ENCODE measurements around the gene UBAC2.

Gene UBAC2

DNA sequence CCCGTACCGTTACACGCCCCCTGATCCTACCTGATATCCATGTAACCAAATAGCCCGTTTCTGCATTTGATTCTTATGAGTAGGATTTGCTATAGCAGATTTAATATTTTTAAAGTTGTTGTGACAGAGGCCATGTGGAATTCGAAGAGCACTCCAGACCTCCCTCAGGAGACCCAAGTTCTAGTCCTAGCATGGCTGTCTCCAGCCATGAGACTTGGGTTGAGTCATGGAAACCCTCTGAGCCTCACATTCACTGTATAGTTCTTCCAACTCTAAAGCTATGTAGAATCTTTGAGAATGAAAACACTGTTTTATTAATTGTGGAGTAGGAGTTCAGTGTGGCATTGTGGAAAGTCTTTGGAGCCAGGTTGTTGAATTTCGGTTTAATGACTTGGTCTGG is 114.5 kb downstream of the UBAC2 start:
- H3K4me3 ChIP-seq = no peak overlapping the region
- DNase-seq (ENCODE audit: low spot score) = no peak
- TF ChIP-seq, protein P1, sequence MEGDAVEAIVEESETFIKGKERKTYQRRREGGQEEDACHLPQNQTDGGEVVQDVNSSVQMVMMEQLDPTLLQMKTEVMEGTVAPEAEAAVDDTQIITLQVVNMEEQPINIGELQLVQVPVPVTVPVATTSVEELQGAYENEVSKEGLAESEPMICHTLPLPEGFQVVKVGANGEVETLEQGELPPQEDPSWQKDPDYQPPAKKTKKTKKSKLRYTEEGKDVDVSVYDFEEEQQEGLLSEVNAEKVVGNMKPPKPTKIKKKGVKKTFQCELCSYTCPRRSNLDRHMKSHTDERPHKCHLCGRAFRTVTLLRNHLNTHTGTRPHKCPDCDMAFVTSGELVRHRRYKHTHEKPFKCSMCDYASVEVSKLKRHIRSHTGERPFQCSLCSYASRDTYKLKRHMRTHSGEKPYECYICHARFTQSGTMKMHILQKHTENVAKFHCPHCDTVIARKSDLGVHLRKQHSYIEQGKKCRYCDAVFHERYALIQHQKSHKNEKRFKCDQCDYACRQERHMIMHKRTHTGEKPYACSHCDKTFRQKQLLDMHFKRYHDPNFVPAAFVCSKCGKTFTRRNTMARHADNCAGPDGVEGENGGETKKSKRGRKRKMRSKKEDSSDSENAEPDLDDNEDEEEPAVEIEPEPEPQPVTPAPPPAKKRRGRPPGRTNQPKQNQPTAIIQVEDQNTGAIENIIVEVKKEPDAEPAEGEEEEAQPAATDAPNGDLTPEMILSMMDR (IDR thresholded peaks at IDR 0.05) = no peak
- no peak overlapping the region for H3K27ac ChIP-seq

GRCh38 chr13:99316224-99316623 is 115.6 kb downstream of the UBAC2 start:
- Histone ChIP-seq H3K27ac (no peak overlapping the region), H3K4me3 (no peak overlapping the region)
- TF ChIP-seq, protein P1 (IDR thresholded peaks at IDR 0.05) = no peak
- no peak for DNase-seq (ENCODE audit: low spot score)

DNA sequence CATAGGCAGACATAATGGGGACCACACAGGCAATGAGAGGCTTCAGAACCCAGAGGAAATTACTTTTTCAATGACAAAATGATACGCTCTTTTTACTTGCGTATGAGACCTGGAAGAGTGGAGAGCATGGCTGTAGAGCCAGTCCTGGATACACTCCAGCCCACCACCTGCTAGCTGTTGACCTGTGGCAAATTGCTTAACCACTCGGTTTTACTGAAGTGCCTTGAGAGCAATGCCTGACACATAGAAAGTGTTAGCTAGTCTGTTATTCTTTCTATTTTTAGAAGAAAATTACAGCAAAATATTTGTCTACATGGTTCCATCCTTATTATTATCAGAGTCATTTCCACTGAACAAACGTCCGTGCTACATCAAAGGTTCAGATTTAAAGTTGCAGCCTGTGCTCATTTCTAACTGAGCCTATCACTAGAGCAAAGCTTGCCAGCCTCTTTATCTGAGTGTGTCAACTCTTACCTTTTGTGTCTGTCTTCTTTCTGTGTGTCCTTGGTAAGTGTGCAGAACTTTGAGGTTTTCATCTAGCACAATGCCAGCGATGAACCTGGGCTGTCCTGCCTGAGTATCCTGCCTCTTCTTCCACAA is 116.1 kb downstream of the UBAC2 start:
- TF ChIP-seq, protein P1 (IDR thresholded peaks at IDR 0.05) = no peak
- Histone ChIP-seq H3K4me3 (no peak overlapping the region), H3K27ac (no peak overlapping the region)
- no peak for DNase-seq (ENCODE audit: low spot score)

- Histone ChIP-seq H3K27ac (peak overlapping the region in 1 of 2 donors; percentile 42), H3K4me3 (no peak overlapping the region)
- TF ChIP-seq, protein P1 (IDR thresholded peaks at IDR 0.05) = no peak
- DNase-seq (ENCODE audit: low spot score) = no peak
Measured at GRCh38 chr13:99320693-99321481, 120.2 kb downstream of the UBAC2 start.

DNA sequence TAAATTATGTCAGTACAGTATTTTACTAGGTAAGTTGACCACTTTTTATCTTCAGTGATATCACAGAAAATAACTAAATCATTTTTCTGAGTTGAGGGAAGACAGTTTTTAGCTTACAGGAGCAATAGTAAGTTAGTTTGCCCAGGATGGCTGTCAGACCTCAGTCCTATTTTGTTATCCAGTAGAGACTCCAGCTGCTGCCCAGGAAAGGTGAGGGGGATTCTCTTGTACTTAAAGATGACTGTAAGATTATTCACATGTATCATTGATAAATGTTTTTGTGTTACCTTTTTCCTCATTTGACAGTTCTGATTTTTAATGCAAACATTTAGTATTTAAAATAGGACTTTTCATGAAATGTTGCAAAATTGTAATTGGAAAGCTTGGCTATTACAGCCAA is 121.1 kb downstream of the UBAC2 start:
- Histone ChIP-seq H3K27ac (peak overlapping the region in 1 of 2 donors; percentile 42), H3K4me3 (no peak overlapping the region)
- no peak for DNase-seq (ENCODE audit: low spot score)
- TF ChIP-seq, protein P1 (IDR thresholded peaks at IDR 0.05) = no peak

DNA sequence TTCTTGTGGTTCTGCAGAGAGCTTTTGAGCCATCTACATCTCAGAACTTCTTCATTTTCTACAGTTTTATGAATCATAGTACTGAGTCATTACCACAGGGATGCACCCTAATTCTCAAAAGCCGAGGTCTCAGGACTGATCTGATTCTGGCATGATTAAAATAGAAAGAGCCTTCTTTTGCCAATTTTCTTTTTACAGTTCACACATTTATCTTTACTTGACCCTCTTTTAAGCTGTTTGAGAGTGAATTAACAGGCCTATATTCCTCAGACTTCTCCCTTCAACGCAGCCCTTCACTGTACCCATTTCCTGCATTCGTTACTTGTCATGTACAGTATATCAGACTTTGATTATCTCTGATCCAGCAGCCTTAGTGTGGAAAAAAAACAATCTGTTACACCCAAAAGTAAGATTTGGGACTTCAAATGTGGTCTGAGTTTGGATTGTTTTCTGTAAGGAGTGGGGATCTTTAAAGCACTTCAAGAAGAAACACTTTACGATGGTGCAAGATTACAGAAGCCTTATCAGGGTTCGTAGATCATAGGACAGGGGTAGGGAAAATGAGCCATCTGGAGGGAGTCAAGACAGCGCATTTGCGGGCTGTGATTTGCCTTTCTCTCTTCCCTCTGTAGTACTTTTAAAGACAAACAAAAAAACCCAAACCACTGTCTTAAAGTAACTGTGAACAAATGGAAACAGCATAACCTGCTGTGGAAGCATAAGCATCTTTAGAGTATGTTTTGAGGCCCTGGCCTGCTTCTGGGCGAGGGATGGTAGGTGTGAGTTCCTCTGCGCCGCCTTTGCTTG is 121.8 kb downstream of the UBAC2 start:
- TF ChIP-seq, protein P1 (IDR thresholded peaks at IDR 0.05) = no peak
- no peak overlapping the region for H3K4me3 ChIP-seq
- H3K27ac ChIP-seq = peak overlapping the region in 1 of 2 donors; percentile 68
- DNase-seq (ENCODE audit: low spot score) = no peak

Measured in coronary artery (tissue), 2 donors.